ENCODE measurements around the gene DHRS7B. TPM values are rescaled to one million over a fixed set of nuclear protein-coding genes. Genes with fewer than 3 reads are reported as not detected.
A peak's percentile ranks its signal among the peaks of the same experiment; 100 is the strongest.

Gene DHRS7B
- total and polyA plus RNA-seq, 2 of the 13 experiments (the other 11 are each of a cell fraction or from before 2014, with no cell fraction given) = 20.0 to 35.8 TPM

DNA sequence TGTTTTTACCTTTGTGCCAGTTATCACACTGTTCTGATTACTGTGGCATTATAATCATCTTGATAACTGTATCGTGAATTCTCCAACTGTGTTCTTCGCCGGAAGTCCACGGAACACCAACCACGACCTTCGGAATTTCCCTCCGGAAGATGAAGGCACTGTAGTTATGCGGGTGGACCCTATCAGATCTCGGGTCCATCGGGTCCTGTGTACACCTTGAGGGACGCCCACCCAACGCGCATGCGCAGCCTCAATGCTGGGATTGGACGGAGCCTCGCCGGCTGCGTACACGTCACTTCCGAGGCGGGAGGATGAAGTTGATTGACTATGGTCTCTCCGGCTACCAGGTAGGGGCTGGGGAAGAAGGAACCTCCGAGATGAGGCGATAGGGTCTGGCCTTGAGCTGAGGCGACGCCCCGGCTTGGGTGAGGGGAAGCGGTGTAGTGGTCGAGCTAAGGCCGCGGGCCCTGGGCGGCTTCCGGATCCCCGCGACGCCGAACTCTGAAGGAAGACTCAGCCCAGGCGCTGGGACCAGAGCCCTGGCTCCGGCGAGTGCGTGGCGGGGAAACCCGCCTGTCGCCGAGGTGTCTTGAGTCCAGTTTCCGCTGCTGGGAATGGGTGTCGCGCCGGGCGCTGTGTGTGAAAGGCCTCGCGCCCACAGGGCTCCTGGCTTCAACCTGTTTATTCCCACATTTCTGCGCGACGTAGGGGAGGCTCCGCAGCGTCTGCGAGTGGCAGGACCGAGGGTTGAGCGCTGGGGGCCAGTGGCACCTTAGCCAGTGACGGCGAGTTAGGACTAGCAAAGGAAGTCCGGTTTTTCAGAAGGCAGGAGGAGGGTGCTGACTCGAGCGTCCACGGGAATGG is at the start of gene DHRS7B (continued):
- TF ChIP-seq, protein P1, sequence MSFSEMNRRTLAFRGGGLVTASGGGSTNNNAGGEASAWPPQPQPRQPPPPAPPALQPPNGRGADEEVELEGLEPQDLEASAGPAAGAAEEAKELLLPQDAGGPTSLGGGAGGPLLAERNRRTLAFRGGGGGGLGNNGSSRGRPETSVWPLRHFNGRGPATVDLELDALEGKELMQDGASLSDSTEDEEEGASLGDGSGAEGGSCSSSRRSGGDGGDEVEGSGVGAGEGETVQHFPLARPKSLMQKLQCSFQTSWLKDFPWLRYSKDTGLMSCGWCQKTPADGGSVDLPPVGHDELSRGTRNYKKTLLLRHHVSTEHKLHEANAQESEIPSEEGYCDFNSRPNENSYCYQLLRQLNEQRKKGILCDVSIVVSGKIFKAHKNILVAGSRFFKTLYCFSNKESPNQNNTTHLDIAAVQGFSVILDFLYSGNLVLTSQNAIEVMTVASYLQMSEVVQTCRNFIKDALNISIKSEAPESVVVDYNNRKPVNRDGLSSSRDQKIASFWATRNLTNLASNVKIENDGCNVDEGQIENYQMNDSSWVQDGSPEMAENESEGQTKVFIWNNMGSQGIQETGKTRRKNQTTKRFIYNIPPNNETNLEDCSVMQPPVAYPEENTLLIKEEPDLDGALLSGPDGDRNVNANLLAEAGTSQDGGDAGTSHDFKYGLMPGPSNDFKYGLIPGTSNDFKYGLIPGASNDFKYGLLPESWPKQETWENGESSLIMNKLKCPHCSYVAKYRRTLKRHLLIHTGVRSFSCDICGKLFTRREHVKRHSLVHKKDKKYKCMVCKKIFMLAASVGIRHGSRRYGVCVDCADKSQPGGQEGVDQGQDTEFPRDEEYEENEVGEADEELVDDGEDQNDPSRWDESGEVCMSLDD (CRISPR knock-in tag; IDR thresholded peaks at IDR 0.05; ENCODE audit: borderline replicate concordance) = no peak
- peak; percentile 37; the same call in 1 of the 2 replicates for TF ChIP-seq KLF11 (CRISPR knock-in tag; IDR thresholded peaks at IDR 0.05)
- TF ChIP-seq STAG1 (CRISPR knock-in tag; IDR thresholded peaks at IDR 0.05) = no peak
- TF ChIP-seq HOXA9 (CRISPR knock-in tag; IDR thresholded peaks at IDR 0.05; ENCODE audit: borderline replicate concordance) = no peak; the same call in 1 of the 2 replicates
- no peak for TF ChIP-seq ZNF550 (CRISPR knock-in tag; IDR thresholded peaks at IDR 0.05; ENCODE audit: borderline replicate concordance)
- 0 out of 2 replicates have a peak, but pooled peaks have one; percentile 55 for TF ChIP-seq GLI4 (CRISPR knock-in tag; IDR thresholded peaks at IDR 0.05; ENCODE audit: borderline replicate concordance)

DNA sequence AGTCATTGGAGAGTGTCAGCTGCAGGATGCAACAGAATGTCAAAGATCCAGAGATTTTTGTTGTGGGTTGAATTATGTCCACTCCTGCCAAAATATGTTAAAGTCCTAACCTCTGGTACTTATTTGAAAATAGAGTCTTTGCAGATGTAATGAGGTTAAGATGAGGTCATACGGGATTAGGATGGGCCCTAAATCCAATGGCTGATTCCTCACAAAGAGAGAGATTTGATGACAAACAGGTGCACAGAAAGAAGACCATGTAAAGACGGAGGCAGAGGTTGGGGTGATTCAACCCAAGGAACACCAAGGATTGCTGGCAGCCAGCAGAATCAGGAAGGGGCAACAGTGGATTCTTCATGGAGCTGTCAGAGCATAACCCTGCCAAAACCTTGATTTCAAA is 49.5 kb upstream of the DHRS7B start:
- Histone ChIP-seq H3K9me3 (ENCODE audit: low read length) (no peaks in the 10 kb centered on the region), H3K9ac (ENCODE audit: insufficient read depth, low read depth, low read length) (no peak overlapping the region), H3K4me1 (ENCODE audit: insufficient read depth, low read length) (no peaks in the 10 kb centered on the region), H3K27me3 (ENCODE audit: control insufficient read depth in 1 of 2, insufficient read depth in 2 of 2, low read length in 2 of 2) (peaks cover 0 to 40% of the 10 kb centered on the region in 2 experiments; a peak in 4 of 5 replicates), H3K4me3 (replicated peaks in 1 of 3; ENCODE audit: insufficient read depth in 1 of 3, low read depth in 2 of 3, low read length in 3 of 3) (no peak overlapping the region), H3K36me3 (replicated peaks in 1 of 2; ENCODE audit: control insufficient read depth in 1 of 2, insufficient read depth in 2 of 2, low read length in 2 of 2) (no peaks in the 10 kb centered on the region), H3K79me2 (ENCODE audit: insufficient read depth, low read length) (no peaks in the 10 kb centered on the region), H2AFZ (ENCODE audit: low read length) (no peak overlapping the region), H3K27ac (ENCODE audit: extremely low read length, insufficient read depth, low read length) (no peak overlapping the region), H3K4me2 (ENCODE audit: low read depth, low read length) (no peak overlapping the region), H4K20me1 (ENCODE audit: insufficient read depth, low read length) (no peaks in the 10 kb centered on the region)
- BruUV-seq (replicated peaks) = no TSS peak
- ATAC-seq (no peak), FAIRE-seq (no peak), DNase-seq (ENCODE audit: low spot score) (no peak)
- ChIA-PET CTCF (ENCODE audit: low intra/inter-chr PET ratio, low total read pairs) (no interaction called here), POLR2A (no interaction called here)
- 21% methylated on average over 2 of the region's 2 CpGs for WGBS (ENCODE audit: low lambda C conversion rate)
- intact Hi-C loops (cut with micrococcal nuclease; ENCODE audit: unreplicated experiment) (no loop called here), in situ Hi-C loops (cut with HindIII; ENCODE audit: extremely low pct_ligation_motif_present, low pct_unique_long_range_greater_than_20kb) (no loop called here)
- TF ChIP-seq SSRP1 (CRISPR knock-in tag; IDR thresholded peaks at IDR 0.05) = no peak
- TF ChIP-seq, protein P2, sequence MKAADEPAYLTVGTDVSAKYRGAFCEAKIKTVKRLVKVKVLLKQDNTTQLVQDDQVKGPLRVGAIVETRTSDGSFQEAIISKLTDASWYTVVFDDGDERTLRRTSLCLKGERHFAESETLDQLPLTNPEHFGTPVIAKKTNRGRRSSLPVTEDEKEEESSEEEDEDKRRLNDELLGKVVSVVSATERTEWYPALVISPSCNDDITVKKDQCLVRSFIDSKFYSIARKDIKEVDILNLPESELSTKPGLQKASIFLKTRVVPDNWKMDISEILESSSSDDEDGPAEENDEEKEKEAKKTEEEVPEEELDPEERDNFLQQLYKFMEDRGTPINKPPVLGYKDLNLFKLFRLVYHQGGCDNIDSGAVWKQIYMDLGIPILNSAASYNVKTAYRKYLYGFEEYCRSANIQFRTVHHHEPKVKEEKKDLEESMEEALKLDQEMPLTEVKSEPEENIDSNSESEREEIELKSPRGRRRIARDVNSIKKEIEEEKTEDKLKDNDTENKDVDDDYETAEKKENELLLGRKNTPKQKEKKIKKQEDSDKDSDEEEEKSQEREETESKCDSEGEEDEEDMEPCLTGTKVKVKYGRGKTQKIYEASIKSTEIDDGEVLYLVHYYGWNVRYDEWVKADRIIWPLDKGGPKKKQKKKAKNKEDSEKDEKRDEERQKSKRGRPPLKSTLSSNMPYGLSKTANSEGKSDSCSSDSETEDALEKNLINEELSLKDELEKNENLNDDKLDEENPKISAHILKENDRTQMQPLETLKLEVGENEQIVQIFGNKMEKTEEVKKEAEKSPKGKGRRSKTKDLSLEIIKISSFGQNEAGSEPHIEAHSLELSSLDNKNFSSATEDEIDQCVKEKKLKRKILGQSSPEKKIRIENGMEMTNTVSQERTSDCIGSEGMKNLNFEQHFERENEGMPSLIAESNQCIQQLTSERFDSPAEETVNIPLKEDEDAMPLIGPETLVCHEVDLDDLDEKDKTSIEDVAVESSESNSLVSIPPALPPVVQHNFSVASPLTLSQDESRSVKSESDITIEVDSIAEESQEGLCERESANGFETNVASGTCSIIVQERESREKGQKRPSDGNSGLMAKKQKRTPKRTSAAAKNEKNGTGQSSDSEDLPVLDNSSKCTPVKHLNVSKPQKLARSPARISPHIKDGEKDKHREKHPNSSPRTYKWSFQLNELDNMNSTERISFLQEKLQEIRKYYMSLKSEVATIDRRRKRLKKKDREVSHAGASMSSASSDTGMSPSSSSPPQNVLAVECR (CRISPR knock-in tag; IDR thresholded peaks at IDR 0.05; ENCODE audit: borderline replicate concordance) = no peak
- TF ChIP-seq, protein P3, sequence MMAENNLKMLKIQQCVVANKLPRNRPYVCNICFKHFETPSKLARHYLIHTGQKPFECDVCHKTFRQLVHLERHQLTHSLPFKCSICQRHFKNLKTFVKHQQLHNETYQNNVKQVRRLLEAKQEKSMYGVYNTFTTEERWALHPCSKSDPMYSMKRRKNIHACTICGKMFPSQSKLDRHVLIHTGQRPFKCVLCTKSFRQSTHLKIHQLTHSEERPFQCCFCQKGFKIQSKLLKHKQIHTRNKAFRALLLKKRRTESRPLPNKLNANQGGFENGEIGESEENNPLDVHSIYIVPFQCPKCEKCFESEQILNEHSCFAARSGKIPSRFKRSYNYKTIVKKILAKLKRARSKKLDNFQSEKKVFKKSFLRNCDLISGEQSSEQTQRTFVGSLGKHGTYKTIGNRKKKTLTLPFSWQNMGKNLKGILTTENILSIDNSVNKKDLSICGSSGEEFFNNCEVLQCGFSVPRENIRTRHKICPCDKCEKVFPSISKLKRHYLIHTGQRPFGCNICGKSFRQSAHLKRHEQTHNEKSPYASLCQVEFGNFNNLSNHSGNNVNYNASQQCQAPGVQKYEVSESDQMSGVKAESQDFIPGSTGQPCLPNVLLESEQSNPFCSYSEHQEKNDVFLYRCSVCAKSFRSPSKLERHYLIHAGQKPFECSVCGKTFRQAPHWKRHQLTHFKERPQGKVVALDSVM (CRISPR knock-in tag; IDR thresholded peaks at IDR 0.05) = no peak
- no peak for TF ChIP-seq PHB2 (IDR thresholded peaks at IDR 0.05; ENCODE audit: partially characterized antibody)
- TF ChIP-seq, protein P4, sequence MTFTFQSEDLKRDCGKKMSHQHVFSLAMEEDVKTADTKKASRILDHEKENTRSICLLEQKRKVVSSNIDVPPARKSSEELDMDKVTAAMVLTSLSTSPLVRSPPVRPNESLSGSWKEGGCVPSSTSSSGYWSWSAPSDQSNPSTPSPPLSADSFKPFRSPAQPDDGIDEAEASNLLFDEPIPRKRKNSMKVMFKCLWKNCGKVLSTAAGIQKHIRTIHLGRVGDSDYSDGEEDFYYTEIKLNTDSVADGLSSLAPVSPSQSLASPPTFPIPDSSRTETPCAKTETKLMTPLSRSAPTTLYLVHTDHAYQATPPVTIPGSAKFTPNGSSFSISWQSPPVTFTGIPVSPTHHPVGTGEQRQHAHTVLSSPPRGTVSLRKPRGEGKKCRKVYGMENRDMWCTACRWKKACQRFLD (CRISPR knock-in tag; IDR thresholded peaks at IDR 0.05; ENCODE audit: borderline replicate concordance) = no peak
